Progenitor cell of endocrine pancreas (in vitro differentiated cells): ENCODE results near the gene CNGA3. TPM values are rescaled to one million over a fixed set of nuclear protein-coding genes. Genes with fewer than 3 reads are reported as not detected.

Source experiments
- DNase-seq: peaks from one replicate; pipeline ENCODE4 v3.0.0; 2021; ENCODE audit warnings: low spot score; ENCODE audit not compliant: unreplicated experiment
- H3K27ac Mint-ChIP-seq: 2 replicates; pipeline ENCODE4 v1.8.0; 2021; ENCODE audit warnings: mild to moderate bottlenecking, moderate library complexity, mixed read lengths
- H3K27me3 Mint-ChIP-seq: 2 replicates; pipeline ENCODE4 v1.8.0; 2021; ENCODE audit warnings: mixed read lengths
- H3K36me3 Mint-ChIP-seq: 2 replicates; pipeline ENCODE4 v1.8.0; 2022; ENCODE audit warnings: mixed read lengths; ENCODE audit not compliant: insufficient read depth
- H3K4me1 Mint-ChIP-seq: 2 replicates; pipeline ENCODE4 v1.8.0; 2021; ENCODE audit warnings: low read depth, mixed read lengths
- H3K4me3 Mint-ChIP-seq: 2 replicates; pipeline ENCODE4 v1.8.0; 2021; ENCODE audit warnings: low read depth, mild to moderate bottlenecking, moderate library complexity, mixed read lengths
- H3K9me3 Mint-ChIP-seq: 2 replicates; pipeline ENCODE4 v1.8.0; 2021; ENCODE audit warnings: low read depth, mixed read lengths
- CTCF ChIP-seq: fragments of 200-600 bp; sonication (generic); IDR thresholded peaks from one replicate; pipeline ENCODE4 v1.5.0; 2021; ENCODE audit warnings: antibody characterized with exemption, mild to moderate bottlenecking; ENCODE audit not compliant: unreplicated experiment
- total RNA-seq: library from RNA; stranded (reverse); gene quantifications from 2 replicates; pipeline ENCODE4 v1.2.1, GENCODE V29; 2021

Gene CNGA3
- total RNA-seq, 1 donor from 2014 or later, result 5.3 TPM

GRCh38 chr2:98343285-98343684, 3.0 kb upstream of the CNGA3 start:
- H3K36me3 Mint-ChIP-seq, result no peaks in the 10 kb centered on the region
- peaks cover 60% of the 10 kb centered on the region for H3K27me3 Mint-ChIP-seq
- no peak overlapping the region for H3K4me3 Mint-ChIP-seq
- H3K27ac Mint-ChIP-seq, result no peak overlapping the region
- H3K4me1 Mint-ChIP-seq, result peaks cover 3% of the 10 kb centered on the region
- peaks cover 2% of the 10 kb centered on the region for H3K9me3 Mint-ChIP-seq
- DNase-seq, result no peak
- no peak for TF ChIP-seq CTCF

GRCh38 chr2:98347298-98348065, 1.2 kb downstream of the CNGA3 start:
- no peaks in the 10 kb centered on the region for H3K36me3 Mint-ChIP-seq
- H3K4me3 Mint-ChIP-seq, result peak overlapping the region; percentile 45
- peaks cover 3% of the 10 kb centered on the region for H3K9me3 Mint-ChIP-seq
- peaks cover 5% of the 10 kb centered on the region for H3K4me1 Mint-ChIP-seq
- peaks cover 80% of the 10 kb centered on the region for H3K27me3 Mint-ChIP-seq
- DNase-seq, result no peak
- no peak for TF ChIP-seq CTCF
- peak overlapping the region; percentile 83 for H3K27ac Mint-ChIP-seq

GRCh38 chr2:98348066-98348561, 1.9 kb downstream of the CNGA3 start:
- DNase-seq, result no peak
- Mint-ChIP-seq H3K27ac (peak overlapping the region; percentile 83), H3K36me3 (no peaks in the 10 kb centered on the region), H3K4me1 (peaks cover 5% of the 10 kb centered on the region), H3K27me3 (peaks cover 74% of the 10 kb centered on the region), H3K4me3 (peak overlapping the region; percentile 45), H3K9me3 (peaks cover 3% of the 10 kb centered on the region)
- no peak for TF ChIP-seq CTCF

- Mint-ChIP-seq H3K27ac (no peak overlapping the region), H3K9me3 (peaks cover 3% of the 10 kb centered on the region), H3K4me1 (peaks cover 5% of the 10 kb centered on the region), H3K4me3 (no peak overlapping the region), H3K36me3 (no peaks in the 10 kb centered on the region), H3K27me3 (peaks cover 51% of the 10 kb centered on the region)
- DNase-seq, result no peak
- TF ChIP-seq CTCF, result no peak
Measured at GRCh38 chr2:98350411-98350810, 4.2 kb downstream of the CNGA3 start.

- Mint-ChIP-seq H3K27me3 (peaks cover 8% of the 10 kb centered on the region), H3K4me1 (no peaks in the 10 kb centered on the region), H3K27ac (no peak overlapping the region), H3K36me3 (no peaks in the 10 kb centered on the region), H3K9me3 (peaks cover 3% of the 10 kb centered on the region), H3K4me3 (no peak overlapping the region)
- DNase-seq, result no peak
- TF ChIP-seq CTCF, result no peak
Measured at GRCh38 chr2:98355881-98356280, 9.6 kb downstream of the CNGA3 start.
